GM19468 (cell line): ENCODE measurements around the gene VSIR.

Source experiments
- ATAC-seq: cut with Tn5 transposase; IDR thresholded peaks from one replicate; pipeline ENCODE4 v1.9.1; 2021; ENCODE audit warnings: mild to moderate bottlenecking, moderate library complexity, moderate number of reproducible peaks; ENCODE audit not compliant: unreplicated experiment; ENCODE audit errors: extremely low read depth

The VSIR gene

GRCh38 chr10:71784679-71785272 lies 11.5 kb upstream of the VSIR start:
- ATAC-seq = no peak

- no peak for ATAC-seq
These were observed 10.8 kb upstream of the VSIR start for GRCh38 chr10:71783917-71784678.

- ATAC-seq = no peak
These were observed 9.7 kb upstream of the VSIR start for GRCh38 chr10:71782917-71783490.

- ATAC-seq = no peak
These were observed 9.0 kb upstream of the VSIR start for GRCh38 chr10:71782221-71782916.

- ATAC-seq = no peak
These were observed 7.4 kb upstream of the VSIR start for GRCh38 chr10:71780719-71781118.

- no peak for ATAC-seq
These were observed 6.8 kb upstream of the VSIR start for GRCh38 chr10:71780156-71780555.

GRCh38 chr10:71779641-71780040 lies 6.3 kb upstream of the VSIR start:
- no peak for ATAC-seq

- no peak for ATAC-seq
These were observed 4.9 kb upstream of the VSIR start for GRCh38 chr10:71778071-71778825.

- ATAC-seq = no peak
These were observed 4.1 kb upstream of the VSIR start for GRCh38 chr10:71777213-71777985.

GRCh38 chr10:71776481-71776925 lies 3.2 kb upstream of the VSIR start:
- no peak for ATAC-seq

- no peak for ATAC-seq
These were observed 1.8 kb upstream of the VSIR start for GRCh38 chr10:71774916-71775702.

- ATAC-seq = no peak
These were observed 494 bp downstream of the VSIR start for GRCh38 chr10:71772832-71773220.

GRCh38 chr10:71771821-71772617 lies 1.3 kb downstream of the VSIR start:
- no peak for ATAC-seq

GRCh38 chr10:71771204-71771603 lies 2.1 kb downstream of the VSIR start:
- ATAC-seq = no peak

- ATAC-seq = no peak
These were observed 2.5 kb downstream of the VSIR start for GRCh38 chr10:71770789-71771188.

GRCh38 chr10:71770255-71770654 lies 3.1 kb downstream of the VSIR start:
- no peak for ATAC-seq

- ATAC-seq = no peak
These were observed 4.0 kb downstream of the VSIR start for GRCh38 chr10:71769279-71769823.
